ENCODE results near the gene PXMP2. TPM values are rescaled to one million over a fixed set of nuclear protein-coding genes. Genes with fewer than 3 reads are reported as not detected.

The PXMP2 gene
- total RNA-seq, 6 donors from 2014 or later = 16.8 to 41.7 (median 20.9) TPM

DNA sequence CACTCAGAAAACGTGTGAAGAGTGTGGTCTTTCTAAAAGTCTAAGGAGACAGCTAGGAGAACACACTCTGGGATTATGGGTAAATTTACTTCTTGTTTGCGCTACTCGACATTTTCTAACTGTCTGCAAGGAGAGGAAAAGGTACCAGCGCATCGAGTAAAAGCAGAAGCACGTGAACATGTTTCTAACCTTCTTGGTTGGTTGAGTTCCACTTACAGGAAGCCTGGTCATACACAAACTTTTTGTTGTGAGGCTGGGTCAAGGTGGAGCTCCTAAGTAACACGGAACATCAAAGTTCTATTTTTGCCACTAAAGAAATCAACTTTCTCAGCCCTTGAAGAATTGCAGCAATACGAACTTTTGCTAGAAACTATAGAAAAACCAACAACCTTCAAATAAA is 54.2 kb downstream of the PXMP2 start:
- ATAC-seq (ENCODE audit: low FRiP score in 2 of 2) (no peak), DNase-seq (no peak)
- Histone ChIP-seq H3K4me3 (no peak overlapping the region), H3K27me3 (no peaks in the 10 kb centered on the region), H3K36me3 (peaks cover 34 to 100% (median 91%) of the 10 kb centered on the region in 4 donors), H3K4me1 (no peaks in the 10 kb centered on the region), H3K9me3 (no peaks in the 10 kb centered on the region), H3K27ac (no peak overlapping the region)
- WGBS, 2 donors = 88 to 92% methylated on average over 8 of the region's 8 CpGs
- TF ChIP-seq EP300 (IDR thresholded peaks at IDR 0.05) (no peak), POLR2AphosphoS5 (IDR thresholded peaks at IDR 0.05) (no peak), POLR2A (IDR thresholded peaks at IDR 0.05) (no peak)
- TF ChIP-seq, protein P1, sequence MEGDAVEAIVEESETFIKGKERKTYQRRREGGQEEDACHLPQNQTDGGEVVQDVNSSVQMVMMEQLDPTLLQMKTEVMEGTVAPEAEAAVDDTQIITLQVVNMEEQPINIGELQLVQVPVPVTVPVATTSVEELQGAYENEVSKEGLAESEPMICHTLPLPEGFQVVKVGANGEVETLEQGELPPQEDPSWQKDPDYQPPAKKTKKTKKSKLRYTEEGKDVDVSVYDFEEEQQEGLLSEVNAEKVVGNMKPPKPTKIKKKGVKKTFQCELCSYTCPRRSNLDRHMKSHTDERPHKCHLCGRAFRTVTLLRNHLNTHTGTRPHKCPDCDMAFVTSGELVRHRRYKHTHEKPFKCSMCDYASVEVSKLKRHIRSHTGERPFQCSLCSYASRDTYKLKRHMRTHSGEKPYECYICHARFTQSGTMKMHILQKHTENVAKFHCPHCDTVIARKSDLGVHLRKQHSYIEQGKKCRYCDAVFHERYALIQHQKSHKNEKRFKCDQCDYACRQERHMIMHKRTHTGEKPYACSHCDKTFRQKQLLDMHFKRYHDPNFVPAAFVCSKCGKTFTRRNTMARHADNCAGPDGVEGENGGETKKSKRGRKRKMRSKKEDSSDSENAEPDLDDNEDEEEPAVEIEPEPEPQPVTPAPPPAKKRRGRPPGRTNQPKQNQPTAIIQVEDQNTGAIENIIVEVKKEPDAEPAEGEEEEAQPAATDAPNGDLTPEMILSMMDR (IDR thresholded peaks at IDR 0.05) = no peak

DNA sequence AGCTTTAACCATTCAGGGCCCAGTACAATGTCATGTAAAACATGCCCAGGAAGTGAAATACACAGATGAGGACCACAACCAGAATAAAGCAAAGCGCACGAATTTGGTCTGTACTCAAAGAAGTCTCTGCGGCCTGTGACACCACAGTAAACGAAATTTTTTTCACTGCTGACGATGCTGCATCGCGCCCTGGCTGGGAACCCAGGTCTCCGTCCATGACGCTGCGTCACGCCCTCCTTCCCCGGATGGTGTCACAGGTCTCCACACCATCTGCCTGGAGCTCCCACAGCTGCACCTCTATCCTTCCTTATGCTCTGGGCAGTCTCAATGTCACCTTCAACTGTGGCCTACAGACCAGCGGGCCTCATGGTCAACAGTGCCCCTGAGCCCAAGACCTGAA is 56.4 kb downstream of the PXMP2 start:
- 89 to 96% methylated on average over 13 of the region's 13 CpGs for WGBS, 2 donors
- no peaks in the 10 kb centered on the region for H3K9me3 ChIP-seq
- no peak overlapping the region for H3K27ac ChIP-seq
- H3K36me3 ChIP-seq = peaks cover 49 to 100% (median 91%) of the 10 kb centered on the region in 4 donors
- DNase-seq = no peak
- no peaks in the 10 kb centered on the region for H3K27me3 ChIP-seq
- TF ChIP-seq POLR2A (IDR thresholded peaks at IDR 0.05) (no peak), POLR2AphosphoS5 (IDR thresholded peaks at IDR 0.05) (no peak), EP300 (IDR thresholded peaks at IDR 0.05) (no peak)
- TF ChIP-seq, protein P1 (IDR thresholded peaks at IDR 0.05) = no peak
- H3K4me1 ChIP-seq = no peaks in the 10 kb centered on the region
- no peak for ATAC-seq (ENCODE audit: low FRiP score in 2 of 2)
- no peak overlapping the region for H3K4me3 ChIP-seq

DNA sequence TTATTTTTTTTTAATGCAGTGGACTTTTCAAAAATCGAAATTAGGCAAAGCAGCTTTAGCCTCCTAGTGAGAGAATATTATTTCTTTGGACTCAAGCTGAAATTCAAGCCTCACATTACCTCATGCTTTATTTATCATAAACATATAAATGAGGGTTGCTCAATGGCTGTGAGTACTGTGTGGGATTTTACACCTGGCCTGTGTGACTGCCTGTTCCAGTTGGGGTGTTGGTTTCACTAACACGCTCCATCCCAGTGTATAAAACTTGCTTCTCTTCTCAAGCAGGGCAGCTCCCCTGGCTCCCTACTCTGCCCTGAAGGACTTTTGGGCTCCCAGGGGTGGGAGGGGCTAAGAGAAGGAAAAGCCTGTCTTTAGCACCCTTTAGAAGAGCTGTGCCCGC is 59.2 kb downstream of the PXMP2 start:
- Histone ChIP-seq H3K4me3 (no peak overlapping the region), H3K4me1 (no peaks in the 10 kb centered on the region), H3K36me3 (peaks cover 57 to 100% (median 90%) of the 10 kb centered on the region in 4 donors), H3K27ac (no peak overlapping the region), H3K9me3 (no peaks in the 10 kb centered on the region), H3K27me3 (no peaks in the 10 kb centered on the region)
- 89 to 91% methylated on average over 3 of the region's 3 CpGs for WGBS, 2 donors
- no peak for DNase-seq
- ATAC-seq (ENCODE audit: low FRiP score in 2 of 2) = no peak
- TF ChIP-seq EP300 (IDR thresholded peaks at IDR 0.05) (no peak), POLR2AphosphoS5 (IDR thresholded peaks at IDR 0.05) (no peak), POLR2A (IDR thresholded peaks at IDR 0.05) (no peak)
- TF ChIP-seq, protein P1 (IDR thresholded peaks at IDR 0.05) = no peak

DNA sequence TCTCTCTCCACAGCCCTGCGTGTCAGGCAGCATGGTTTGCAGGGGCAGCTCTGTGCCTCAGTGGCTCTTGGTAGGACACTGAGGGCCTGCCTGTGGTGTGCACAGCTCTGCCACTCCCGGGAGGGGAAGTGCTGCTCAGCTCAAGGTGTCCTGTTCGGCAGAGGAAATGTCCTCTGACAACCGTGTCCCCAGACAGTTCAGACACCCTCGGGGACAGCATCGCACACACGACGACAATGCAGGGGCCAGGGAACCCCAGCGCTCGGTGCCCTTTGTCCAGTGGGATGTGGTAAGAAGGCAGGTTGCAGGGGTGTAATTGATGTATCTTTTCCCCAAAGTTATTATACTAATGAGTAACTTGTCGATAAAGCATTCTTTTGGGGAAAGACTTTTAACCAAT is 60.0 kb downstream of the PXMP2 start:
- H3K4me3 ChIP-seq = no peak overlapping the region
- TF ChIP-seq POLR2A (IDR thresholded peaks at IDR 0.05) (no peak), POLR2AphosphoS5 (IDR thresholded peaks at IDR 0.05) (no peak), EP300 (IDR thresholded peaks at IDR 0.05) (no peak)
- TF ChIP-seq, protein P1 (IDR thresholded peaks at IDR 0.05) = no peak
- ATAC-seq (ENCODE audit: low FRiP score in 2 of 2) (no peak), DNase-seq (no peak)
- 94 to 98% methylated on average over 8 to 11 of the region's 11 CpGs for WGBS, 2 donors
- H3K9me3 ChIP-seq = no peaks in the 10 kb centered on the region
- H3K36me3 ChIP-seq = peaks cover 53 to 100% (median 87%) of the 10 kb centered on the region in 4 donors
- H3K27ac ChIP-seq = no peak overlapping the region
- H3K27me3 ChIP-seq = no peaks in the 10 kb centered on the region
- H3K4me1 ChIP-seq = no peaks in the 10 kb centered on the region

DNA sequence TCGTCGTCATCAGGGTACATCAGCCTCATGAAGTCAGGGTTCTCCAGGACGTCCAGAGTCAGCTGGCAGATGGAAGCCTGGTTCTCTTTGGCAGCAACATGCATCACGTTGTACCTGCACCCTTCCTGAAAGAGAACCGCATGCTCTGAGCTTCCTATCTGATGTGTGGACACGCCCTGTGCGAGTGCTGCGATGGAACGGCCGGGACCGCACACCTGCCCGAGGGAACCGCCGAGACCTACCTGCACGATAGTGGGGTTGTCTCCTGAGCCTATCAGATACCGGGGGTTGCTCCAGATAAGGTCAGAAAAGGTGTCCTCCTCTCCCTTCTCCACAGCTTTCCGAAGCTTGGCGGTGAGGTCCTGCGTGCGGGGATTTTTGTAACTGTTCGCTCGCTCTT is 60.5 kb downstream of the PXMP2 start:
- H3K4me3 ChIP-seq = no peak overlapping the region
- no peak overlapping the region for H3K27ac ChIP-seq
- no peaks in the 10 kb centered on the region for H3K9me3 ChIP-seq
- no peaks in the 10 kb centered on the region for H3K4me1 ChIP-seq
- DNase-seq (no peak), ATAC-seq (ENCODE audit: low FRiP score in 2 of 2) (no peak)
- WGBS, 2 donors = 95 to 97% methylated on average over 22 of the region's 22 CpGs
- no peaks in the 10 kb centered on the region for H3K27me3 ChIP-seq
- TF ChIP-seq, protein P1 (IDR thresholded peaks at IDR 0.05) = no peak
- TF ChIP-seq EP300 (IDR thresholded peaks at IDR 0.05) (no peak), POLR2A (IDR thresholded peaks at IDR 0.05) (no peak), POLR2AphosphoS5 (IDR thresholded peaks at IDR 0.05) (no peak)
- H3K36me3 ChIP-seq = peaks cover 51 to 100% (median 86%) of the 10 kb centered on the region in 4 donors

All from upper lobe of left lung (tissue), 6 donors.